Measurements from ENCODE around the gene SSR1. TPM values are rescaled to one million over a fixed set of nuclear protein-coding genes. Genes with fewer than 3 reads are reported as not detected.
"Not testable (repeated sequence)": the region's sequence is repeated elsewhere in the genome, so short reads cannot be mapped to it uniquely, and the experiment has no call there.

Gene SSR1
- 87.3 TPM for polyA plus RNA-seq (2012; ENCODE audit: insufficient read depth, insufficient read length)

DNA sequence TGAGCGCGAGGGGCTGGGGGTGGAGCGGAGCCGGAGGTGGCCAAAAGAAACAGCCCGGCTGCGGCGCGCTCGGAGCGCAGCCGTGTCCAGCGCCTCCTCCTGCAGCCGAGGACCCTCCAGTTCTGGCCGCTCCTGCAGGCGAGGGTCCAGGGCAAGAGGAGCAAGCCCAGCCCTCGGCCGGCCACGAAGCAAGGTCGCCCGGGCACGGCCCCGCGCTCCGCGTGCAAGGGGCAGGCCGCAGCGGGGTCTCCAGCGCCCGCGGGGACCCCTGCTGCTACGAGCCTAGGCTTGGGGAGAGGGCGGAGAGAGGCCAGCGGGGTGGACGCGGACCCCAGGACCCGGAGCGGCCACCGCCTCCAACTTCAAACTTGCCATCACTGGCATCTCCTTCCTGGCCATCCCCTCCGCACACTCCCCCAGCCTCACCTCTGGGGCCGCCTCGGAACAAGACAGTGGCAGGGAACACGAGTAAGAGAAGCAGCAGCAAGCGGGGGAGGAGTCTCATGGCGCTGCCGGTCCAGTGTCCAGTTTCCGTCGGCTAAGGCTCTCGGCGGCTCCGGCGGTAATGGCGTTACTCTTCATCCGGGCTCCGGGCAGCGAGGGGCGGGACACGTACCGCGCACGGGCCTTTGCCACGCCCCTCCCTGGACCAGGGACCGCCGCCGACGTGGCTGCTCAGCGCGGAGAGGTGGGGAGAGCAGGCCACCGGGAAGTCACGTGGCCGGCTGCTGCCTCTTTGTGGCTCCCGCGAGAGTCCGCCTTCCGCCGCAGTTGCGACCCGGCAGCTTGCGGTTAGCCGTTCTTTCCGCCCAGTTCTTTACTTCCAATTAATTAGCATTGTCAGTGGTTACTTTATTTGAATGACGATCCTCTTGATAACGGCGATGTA, at the start of gene SSR1:
Gene SSR1, minus strand, starts transcription at position 584 of the 889 bp plus-strand sequence. Its CDS starts 79 bp downstream, at position 505.
- DNase-seq (ENCODE audit: low read depth, low spot score) = peak; percentile 91
- H3K4me3 ChIP-seq (ENCODE audit: low read length) = peak within 1 kb of the TSS; percentile 94

DNA sequence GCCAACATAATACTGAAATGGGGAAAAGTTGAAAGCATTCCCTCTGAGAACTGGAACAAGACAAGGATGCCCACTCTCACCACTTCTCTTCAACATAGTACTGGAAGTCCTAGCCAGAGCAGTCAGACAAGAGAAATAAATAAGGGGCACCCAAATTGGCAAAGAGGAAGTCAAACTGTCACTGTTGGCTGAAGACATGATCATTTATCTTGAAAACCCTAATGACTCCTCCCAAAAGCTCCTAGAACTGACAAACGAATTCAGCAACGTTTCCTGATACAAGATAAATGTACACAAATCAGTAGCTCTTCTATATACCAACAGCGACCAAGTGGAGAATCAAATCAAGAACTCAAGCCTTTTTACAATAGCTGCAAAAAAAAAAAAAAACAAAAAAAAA, 38.9 kb upstream of the SSR1 start:
- not testable (repeated sequence) for H3K4me3 ChIP-seq (ENCODE audit: low read length); DNase-seq (ENCODE audit: low read depth, low spot score)

DNA sequence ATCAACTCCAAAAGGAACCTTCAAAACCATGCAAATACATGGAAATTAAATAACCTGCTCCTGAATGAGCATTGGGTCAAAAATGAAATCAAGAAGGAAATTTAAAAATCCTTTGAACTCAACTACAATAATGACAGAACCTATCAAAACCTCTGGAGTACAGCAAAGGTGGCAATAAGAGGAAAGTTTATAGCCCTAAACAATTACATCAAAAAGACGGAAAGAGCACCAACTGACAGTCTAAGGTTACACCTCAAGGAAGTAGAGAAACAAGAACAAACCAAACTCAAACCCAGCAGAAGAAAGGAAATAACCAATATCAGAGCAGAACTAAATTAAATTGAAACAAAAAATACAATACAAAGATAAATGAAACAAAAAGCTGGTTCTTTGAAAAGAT, 37.6 kb upstream of the SSR1 start:
- DNase-seq (ENCODE audit: low read depth, low spot score) = peak; percentile 24

DNA sequence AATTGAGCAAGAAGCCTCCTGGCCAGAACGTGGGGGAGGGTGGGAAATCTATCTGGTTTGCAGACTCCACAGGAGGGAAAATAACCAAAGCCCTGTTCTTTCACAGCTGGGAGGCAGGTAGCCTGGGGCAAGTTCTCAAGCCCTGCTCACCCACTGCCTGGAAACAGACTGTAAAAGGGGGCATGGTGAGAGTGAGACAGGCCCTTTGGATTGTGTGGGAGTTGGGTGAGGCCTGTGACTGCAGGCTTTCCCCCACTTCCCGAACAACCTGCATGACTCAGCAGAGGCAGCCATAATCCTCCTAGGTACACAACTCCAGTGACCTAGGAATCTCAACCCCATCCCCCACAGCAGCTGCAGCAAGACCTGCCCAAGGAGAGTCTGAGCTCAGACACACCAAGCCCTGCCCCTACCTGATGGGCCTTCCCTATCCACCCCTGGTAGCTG, 34.6 kb upstream of the SSR1 start:
- DNase-seq (ENCODE audit: low read depth, low spot score); H3K4me3 ChIP-seq (ENCODE audit: low read length): not testable (repeated sequence)

More for the DNA sequence above, 37.6 kb upstream of the SSR1 start:
- not testable (repeated sequence) for H3K4me3 ChIP-seq (ENCODE audit: low read length)

DNA sequence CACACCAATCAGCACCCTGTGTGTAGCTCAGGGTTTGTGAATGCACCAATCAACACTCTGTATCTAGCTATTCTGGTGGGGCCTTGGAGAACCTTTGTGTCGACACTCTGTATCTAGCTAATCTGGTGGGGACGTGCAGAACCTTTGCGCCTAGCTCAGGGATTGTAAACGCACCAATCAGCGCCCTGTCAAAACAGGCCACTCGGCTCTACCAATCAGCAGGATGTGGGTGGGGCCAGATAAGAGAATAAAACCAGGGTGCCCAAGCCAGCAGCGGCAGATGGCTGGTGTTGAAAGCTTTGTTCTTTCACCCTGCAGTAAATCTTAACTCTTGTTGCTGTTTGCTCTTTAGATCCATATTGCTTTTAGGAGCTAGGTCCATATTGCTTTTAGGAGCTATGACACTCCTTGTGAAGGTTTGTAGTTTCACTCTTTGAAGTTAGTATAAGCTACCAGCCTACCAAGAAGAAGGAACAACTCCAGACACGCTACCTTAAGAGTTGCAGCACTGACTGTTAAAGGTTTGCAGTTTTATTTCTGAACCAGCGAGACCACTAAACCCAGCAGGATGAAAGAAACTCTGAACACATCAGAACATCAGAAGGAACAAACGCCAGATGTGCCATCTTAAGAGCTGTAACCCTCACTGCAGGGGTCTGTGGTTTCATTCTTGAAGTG, 31.9 kb upstream of the SSR1 start:
- peak overlapping the region; percentile 23 for H3K4me3 ChIP-seq (ENCODE audit: low read length)
- DNase-seq (ENCODE audit: low read depth, low spot score) = peak; percentile 95

DNA sequence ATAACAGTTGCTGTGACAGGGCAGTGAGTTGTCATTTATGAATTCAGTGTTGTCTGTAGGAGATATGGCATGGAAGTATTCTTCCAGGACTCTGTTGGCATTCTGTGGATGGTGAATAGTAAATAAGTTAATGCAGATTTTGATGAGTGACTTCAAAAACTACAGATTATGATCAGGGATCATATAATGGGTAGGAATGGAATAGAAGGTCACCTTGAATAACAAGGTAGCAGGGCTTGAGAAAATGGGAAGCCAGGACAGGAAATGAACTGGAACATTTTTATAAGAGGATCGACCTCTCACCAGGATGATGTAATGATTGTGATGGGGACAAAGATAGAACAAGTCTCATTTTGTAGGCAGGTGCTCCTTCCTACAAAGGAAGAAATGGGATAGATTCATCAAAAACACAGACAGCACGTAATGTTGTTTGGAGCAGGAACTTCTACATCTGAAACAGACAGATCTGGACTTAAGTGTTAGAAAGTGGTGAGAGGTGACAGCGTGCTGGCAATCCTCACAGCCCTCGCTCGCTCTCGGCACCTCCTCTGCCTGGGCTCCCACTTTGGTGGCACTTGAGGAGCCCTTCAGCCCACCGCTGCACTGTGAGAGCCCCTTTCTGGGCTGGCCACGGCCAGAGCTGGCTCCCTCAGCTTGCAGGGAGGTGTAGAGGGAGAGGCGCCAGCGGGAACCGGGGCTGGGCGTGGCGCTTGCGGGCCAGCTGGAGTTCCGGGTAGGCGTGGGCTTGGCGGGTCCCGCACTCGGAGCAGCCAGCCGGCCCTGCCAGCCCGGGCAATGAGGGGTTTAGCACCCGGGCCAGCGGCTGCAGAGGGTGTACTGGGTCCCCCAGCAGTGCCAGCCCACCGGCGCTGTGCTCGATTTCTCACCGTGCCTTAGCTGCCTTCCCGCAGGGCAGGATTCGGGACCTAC, 30.8 kb upstream of the SSR1 start:
- H3K4me3 ChIP-seq (ENCODE audit: low read length) = no peak overlapping the region
- no peak for DNase-seq (ENCODE audit: low read depth, low spot score)

DNA sequence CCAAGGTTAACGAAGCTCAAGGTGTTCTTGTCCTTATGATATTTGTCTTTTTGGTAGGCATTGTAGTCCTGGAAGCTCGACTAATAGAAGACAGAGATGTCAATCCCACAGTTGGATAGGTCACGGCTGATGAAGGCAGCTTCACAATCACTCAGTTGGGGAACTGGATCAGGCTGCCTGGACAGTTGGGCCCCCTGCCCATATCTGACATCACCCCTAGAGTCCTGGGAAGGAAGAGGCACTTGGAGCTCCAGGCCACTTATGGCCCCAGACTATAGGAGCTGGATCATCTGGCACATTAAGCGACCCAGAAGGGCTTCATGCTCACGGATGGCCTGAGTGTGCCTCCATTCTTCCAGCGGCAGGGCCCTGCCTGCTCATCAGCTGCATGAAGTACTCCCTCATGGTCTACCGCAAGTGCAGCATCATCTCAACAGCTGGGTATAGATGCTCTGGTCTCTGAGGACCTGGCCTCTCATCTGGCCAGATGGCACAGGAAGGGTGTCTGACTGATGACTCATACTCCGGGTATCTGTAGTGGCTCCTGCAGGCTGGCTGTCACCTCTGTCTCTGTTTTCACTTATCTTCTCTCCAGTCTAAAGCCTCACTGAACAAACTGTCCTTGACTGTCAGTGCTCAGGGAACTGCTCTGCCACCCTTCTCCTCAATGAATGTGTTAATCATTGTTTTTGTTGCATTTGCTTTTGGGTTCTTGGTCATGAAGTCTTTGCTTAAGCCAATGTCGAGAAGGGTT, 29.2 kb upstream of the SSR1 start:
- no peak overlapping the region for H3K4me3 ChIP-seq (ENCODE audit: low read length)
- DNase-seq (ENCODE audit: low read depth, low spot score) = peak; percentile 21

DNA sequence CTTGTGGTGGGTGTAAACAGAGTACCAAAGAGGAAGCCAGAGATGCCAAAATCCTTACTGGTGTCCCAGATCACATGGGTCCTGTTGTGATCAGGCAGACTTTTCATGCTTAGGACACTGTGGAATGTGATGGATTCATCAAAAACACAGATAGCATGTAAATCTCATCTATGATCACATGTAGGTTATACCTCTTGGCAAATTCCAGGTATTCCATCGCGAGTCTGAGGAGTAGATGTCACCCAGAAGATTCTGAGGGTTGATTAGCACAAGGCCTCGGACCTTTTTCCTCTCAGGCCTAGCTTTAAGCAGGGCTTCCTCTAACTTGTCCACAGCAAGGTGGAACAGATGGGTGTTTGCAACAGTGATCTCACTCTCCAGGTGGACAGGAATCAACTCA, 28.3 kb upstream of the SSR1 start:
- no peak for DNase-seq (ENCODE audit: low read depth, low spot score)
- no peak overlapping the region for H3K4me3 ChIP-seq (ENCODE audit: low read length)

DNA sequence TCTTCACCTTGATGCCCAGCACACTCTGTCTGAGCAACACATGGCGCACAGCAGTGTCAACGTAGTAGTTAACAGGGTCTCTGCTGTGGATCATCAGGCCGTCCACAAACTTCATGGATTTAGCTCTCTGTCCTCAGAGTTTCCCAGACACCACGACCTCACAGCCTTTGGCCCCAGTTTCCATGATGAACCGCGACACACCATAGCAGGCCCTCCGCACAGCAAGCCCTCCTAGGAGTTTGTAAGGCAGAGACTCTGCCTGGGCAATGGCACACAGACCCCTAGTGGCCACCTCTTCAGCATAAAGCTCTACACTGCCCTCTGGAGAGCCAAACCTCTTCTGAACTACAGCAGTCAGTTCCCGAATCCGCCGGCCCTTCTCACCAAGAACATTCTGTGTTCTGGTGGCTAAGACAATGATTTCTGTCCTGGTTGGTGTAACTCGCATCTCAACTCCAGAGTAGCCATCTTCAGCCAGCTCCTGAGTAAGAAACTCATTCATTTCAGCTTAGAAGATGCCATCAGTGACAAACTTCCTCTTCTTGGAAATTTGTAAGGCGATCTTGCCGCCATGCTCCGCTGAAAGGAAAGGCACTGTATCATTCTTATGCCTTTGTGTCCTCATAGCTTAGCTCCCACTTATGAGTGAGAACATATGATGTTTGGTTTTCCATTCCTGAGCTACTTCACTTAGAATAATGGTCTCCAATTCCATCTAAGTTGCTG, 26.2 kb upstream of the SSR1 start:
- H3K4me3 ChIP-seq (ENCODE audit: low read length) = not testable (repeated sequence)
- DNase-seq (ENCODE audit: low read depth, low spot score) = peak; percentile 37

DNA sequence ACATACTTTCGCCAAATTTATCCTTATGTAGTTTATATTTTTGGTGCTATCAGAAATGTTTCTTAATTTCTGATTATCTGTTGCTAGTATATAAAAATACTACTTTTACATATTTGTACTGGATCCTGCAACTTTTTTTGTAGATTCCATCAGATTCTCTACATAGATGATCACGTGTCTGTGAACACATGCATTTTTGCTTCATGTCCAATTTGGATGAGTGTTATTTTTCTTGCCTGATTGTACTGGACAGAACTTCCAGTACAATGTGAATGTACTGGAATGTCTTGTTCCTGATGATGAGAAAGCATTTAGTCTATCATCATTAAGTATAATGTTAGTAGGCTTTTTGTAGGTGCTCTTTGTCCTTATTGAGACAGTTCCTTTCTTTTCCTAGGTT, 25.0 kb upstream of the SSR1 start:
- DNase-seq (ENCODE audit: low read depth, low spot score) = no peak
- no peak overlapping the region for H3K4me3 ChIP-seq (ENCODE audit: low read length)

DNA sequence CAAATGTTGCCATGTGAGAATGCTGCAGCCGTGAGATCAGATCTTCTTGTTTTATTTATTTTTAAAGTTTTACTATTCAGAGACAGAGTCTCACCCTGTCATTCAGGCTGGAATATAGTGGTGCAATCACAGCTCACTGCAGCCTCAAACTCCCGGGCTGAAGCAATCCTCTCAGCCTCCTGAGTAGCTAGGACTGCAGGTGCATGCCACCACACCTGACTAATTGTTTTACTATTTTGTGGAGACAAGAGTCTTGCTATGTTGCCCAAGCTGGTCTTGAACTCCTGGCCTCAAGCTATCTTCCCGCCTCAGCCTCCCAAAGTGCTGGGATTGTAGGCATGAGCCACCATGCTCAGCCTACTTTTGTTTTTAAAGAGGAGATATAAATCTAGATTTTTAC, 22.5 kb upstream of the SSR1 start:
- no peak overlapping the region for H3K4me3 ChIP-seq (ENCODE audit: low read length)
- no peak for DNase-seq (ENCODE audit: low read depth, low spot score)

DNA sequence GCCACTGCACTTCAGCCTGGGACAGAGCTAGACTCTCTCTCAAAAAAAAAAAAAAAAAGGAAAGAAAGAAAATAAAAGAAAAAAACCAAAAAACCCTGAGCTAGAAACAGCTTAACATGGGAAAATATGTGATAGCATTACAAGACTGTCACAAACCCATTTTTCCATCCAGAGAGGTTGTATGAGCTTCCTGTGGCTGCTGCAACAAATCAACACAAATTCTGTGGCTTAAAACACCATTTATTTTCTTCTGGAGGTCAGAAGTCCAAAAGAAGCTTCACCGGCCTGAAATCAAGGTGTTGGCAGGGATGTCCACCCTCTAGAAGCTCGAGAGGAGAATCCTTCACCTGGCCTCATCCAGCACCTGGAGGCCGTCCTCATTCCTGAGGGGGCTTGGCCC, 21.7 kb upstream of the SSR1 start:
- no peak overlapping the region for H3K4me3 ChIP-seq (ENCODE audit: low read length)
- no peak for DNase-seq (ENCODE audit: low read depth, low spot score)

DNA sequence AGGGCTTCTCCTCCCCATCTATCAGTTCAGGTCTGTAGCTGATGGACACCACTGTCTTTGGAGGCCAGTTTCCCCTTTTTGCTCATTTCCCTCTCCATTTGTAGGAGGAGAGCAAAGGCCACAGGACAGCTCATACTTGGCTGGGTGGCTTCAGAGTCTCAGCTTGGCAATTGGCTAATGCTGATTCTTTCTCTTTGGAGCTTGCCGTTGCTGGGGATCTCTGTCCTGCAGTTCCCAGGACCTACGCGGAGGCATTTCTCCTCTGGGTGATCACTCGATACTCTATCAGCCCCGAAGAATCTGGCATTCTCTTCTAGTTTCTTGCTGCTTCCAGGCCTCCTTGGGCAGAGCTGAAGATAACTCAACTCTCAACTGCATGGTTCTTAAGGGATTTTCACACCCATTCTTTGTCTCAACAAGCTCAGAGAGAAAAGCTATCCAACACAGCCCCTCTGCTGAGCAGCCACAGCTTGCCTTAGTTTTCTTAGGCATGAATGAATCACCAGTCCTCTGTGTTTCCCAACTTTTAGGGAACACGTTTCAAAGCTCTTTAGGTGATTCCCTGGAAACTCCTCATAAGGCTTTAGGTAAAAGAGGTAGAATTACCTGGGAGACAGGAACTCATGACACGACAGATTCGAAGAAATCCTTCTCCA, 19.2 kb upstream of the SSR1 start:
- DNase-seq (ENCODE audit: low read depth, low spot score) = no peak
- no peak overlapping the region for H3K4me3 ChIP-seq (ENCODE audit: low read length)

DNA sequence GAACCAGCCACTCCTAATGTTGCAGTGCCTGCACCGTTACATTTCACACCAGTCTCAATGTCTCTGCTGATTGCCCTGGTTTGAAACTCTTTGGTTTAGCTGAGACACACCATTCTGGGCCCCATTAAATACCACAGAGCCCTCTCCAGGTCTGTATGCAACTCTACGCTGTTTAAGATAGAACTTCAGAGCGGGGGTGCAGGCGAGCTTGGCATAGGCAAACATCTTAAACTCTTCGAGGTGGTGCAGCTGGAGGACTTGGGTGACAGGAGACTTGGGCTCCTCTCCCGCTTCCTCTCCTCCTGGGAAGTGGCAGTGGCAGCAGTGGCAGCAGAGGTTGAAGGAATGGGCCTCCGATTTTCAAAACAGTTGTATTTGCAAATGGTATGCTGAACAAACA, 18.5 kb upstream of the SSR1 start:
- H3K4me3 ChIP-seq (ENCODE audit: low read length) = no peak overlapping the region
- no peak for DNase-seq (ENCODE audit: low read depth, low spot score)

DNA sequence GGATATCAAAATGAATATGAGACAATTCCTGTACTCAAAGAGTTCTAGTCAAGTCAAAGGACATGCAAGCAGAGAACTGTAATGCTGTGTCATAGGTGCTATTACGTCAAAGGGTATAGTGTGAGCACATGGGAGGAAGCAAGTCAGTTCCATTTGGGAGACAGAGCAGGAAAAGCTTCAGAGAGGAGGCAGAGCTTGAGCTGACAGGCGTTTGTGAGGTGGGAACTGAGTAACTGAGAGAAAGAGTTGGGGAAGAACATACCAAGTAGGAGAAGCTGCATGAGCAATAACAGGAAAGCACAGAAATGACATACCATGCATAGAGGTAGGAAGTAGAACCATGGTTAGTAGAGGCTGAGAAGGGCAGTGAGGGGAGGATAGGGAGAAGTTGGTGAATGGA, 15.2 kb upstream of the SSR1 start:
- no peak for DNase-seq (ENCODE audit: low read depth, low spot score)
- no peak overlapping the region for H3K4me3 ChIP-seq (ENCODE audit: low read length)

DNA sequence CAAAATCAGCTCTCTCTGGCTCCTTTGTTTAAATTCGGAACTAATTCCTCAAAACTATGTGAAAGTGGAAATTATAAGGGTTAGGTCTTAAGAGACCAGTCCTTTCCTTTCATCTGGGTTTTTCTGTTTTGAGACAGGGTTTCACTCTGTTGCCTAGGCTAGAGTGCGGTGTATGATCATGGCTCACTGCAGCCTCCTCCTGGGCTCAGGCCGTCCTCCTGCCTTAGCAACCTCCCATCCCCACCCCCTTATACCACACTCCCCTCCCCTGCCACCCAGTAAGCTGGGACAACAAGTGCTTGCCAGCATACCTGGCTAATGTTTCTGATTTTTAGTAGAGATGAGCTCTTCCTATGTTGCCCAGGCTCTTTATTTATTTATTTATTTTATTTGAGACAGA, 12.8 kb upstream of the SSR1 start:
- DNase-seq (ENCODE audit: low read depth, low spot score) = no peak
- no peak overlapping the region for H3K4me3 ChIP-seq (ENCODE audit: low read length)

DNA sequence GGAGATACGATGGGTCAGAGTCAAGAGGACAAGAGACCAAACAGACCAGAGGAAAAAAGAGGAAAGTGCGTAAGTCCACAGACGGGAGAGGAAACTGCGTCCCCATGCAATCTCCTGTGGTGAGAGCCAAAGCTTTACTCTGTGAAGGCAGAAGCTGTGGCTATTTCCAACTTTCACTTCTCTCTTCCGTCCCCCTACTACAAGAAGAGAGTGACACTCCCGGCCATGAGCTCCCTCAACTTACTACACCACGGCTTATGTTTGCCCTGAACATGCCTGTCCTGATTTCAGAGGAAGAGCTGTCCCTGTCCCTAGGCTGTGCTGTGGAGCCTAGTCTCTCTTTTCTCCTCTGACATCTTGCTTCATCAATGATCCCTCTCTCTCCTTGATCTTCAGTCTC, 11.5 kb upstream of the SSR1 start:
- no peak for DNase-seq (ENCODE audit: low read depth, low spot score)

DNA sequence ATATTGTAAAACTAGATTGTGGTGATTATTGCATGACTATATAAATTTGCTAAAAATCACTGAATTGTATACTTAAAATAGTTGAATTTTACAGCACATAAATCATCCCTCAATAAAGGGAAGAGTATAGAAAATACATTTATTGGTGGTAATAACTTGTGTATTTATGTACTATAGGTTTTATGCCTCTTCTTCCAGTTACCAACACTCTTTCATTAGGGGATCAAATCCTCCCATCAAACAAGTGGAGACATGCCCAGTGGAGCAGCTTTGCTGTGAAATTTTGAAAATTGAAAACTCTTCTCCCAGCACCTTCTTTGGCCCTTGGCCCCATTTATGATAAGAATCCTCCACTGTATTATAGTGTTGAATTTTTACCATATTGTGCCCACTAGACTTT, 10.1 kb upstream of the SSR1 start:
- no peak for DNase-seq (ENCODE audit: low read depth, low spot score)
- H3K4me3 ChIP-seq (ENCODE audit: low read length) = no peak overlapping the region

More for the DNA sequence above, 11.5 kb upstream of the SSR1 start:
- H3K4me3 ChIP-seq (ENCODE audit: low read length) = no peak overlapping the region
